Lung (tissue), 12 donors: ENCODE data around the gene PCNT. TPM values are rescaled to one million over a fixed set of nuclear protein-coding genes. Genes with fewer than 3 reads are reported as not detected.

ENCODE experiments used
- ATAC-seq: fragments of 200-7000 bp; cut with Tn5 transposase; one replicate; pipeline ENCODE4 v1.9.1; 2020; ENCODE audit warnings: moderate number of reproducible peaks; ENCODE audit not compliant: insufficient read depth, low FRiP score
- DNase-seq, 3 donors: peaks; one replicate each; pipeline ENCODE4 v3.0.0-alpha.2; 2013 to 2017
- H3K27ac ChIP-seq, 2 donors: one replicate each; pipeline ENCODE4 v1.5.1; 2013; ENCODE audit warnings: mild to moderate bottlenecking in 2 of 2, moderate library complexity in 2 of 2, control low read depth in 1 of 2, inconsistent platforms in 1 of 2, low read depth in 1 of 2, low read length in 1 of 2
- H3K27me3 ChIP-seq, 3 donors: one replicate each; pipeline ENCODE4 v1.5.1; 2013; ENCODE audit warnings: low read length in 2 of 3; ENCODE audit not compliant: control insufficient read depth in 3 of 3, insufficient read depth in 3 of 3
- H3K36me3 ChIP-seq, 4 donors: one replicate each; pipeline ENCODE4 v1.5.1; 2013; ENCODE audit warnings: low read length in 4 of 4, mild to moderate bottlenecking in 1 of 4, moderate library complexity in 1 of 4; ENCODE audit not compliant: control insufficient read depth in 4 of 4, insufficient read depth in 4 of 4
- H3K4me1 ChIP-seq, 5 donors: one replicate each; pipeline ENCODE4 v1.5.1; 2013; ENCODE audit warnings: low read length in 5 of 5, mild to moderate bottlenecking in 2 of 5, moderate library complexity in 1 of 5; ENCODE audit not compliant: control insufficient read depth in 5 of 5, insufficient read depth in 5 of 5
- H3K4me3 ChIP-seq: one replicate; pipeline ENCODE4 v1.5.1; 2013; ENCODE audit warnings: mild to moderate bottlenecking, control low read depth, moderate library complexity
- H3K9ac ChIP-seq, 2 donors: one replicate each; pipeline ENCODE4 v1.5.1; 2013; ENCODE audit warnings: low read length in 2 of 2, control low read depth in 1 of 2; ENCODE audit not compliant: insufficient read depth in 1 of 2
- H3K9me3 ChIP-seq, 4 donors: one replicate each; pipeline ENCODE4 v1.5.1; 2013; ENCODE audit warnings: low read length in 3 of 4, mild to moderate bottlenecking in 1 of 4, moderate library complexity in 1 of 4; ENCODE audit not compliant: control insufficient read depth in 4 of 4, insufficient read depth in 3 of 4
- CTCF ChIP-seq: IDR thresholded peaks from 2 replicates; pipeline ENCODE4 v1.5.1; 2012; ENCODE audit warnings: mild to moderate bottlenecking; ENCODE audit errors: control extremely low read depth, extremely low read depth
- WGBS, 2 donors: extraction: QIAGEN DNeasy Blood & Tissue Kit; methylation state at CpG; one replicate each; pipeline ENCODE4 v1.1.7; 2013; 5-methylcytosine and 5-hydroxymethylcytosine counted together
- polyA plus RNA-seq, 2 donors: library from polyadenylated mRNA; stranded (reverse); fragments of 200-250 nt; gene quantifications; one replicate each; pipeline ENCODE4 v1.2.1, GENCODE V29; 2013
- total RNA-seq, 2 donors: library from RNA; depleted of rRNA in 1 of 2; stranded (reverse); fragments of >200 nt in 1 of 2; gene quantifications; one replicate each; pipeline ENCODE4 v1.2.1, GENCODE V29; 2014 to 2021
- donor health status: control.
- donor health status: control.
- donor health status: Bipolar disorder and iron deficiency.
- donor health status: healthy.
- donor health status: DM: yes; HTN: yes; CAD: no.

The PCNT gene
- total and polyA plus RNA-seq, 4 donors = 9.8 to 37.2 (median 18.5) TPM

- Histone ChIP-seq H3K9me3 (no peaks in the 10 kb centered on the region), H3K27ac (no peak overlapping the region), H3K9ac (no peak overlapping the region), H3K36me3 (peaks cover 2 to 33% (median 13%) of the 10 kb centered on the region in 4 donors), H3K27me3 (no peaks in the 10 kb centered on the region), H3K4me3 (no peak overlapping the region), H3K4me1 (peaks cover 0 to 2% (median 0%) of the 10 kb centered on the region in 5 donors)
- ATAC-seq = no peak
- TF ChIP-seq CTCF = no peak
- no peak for DNase-seq
- 98% methylated on average over 24 of the region's 24 CpGs for WGBS, 2 donors
Observed at GRCh38 chr21:46384556-46384955, 60.6 kb downstream of the PCNT start.

DNA sequence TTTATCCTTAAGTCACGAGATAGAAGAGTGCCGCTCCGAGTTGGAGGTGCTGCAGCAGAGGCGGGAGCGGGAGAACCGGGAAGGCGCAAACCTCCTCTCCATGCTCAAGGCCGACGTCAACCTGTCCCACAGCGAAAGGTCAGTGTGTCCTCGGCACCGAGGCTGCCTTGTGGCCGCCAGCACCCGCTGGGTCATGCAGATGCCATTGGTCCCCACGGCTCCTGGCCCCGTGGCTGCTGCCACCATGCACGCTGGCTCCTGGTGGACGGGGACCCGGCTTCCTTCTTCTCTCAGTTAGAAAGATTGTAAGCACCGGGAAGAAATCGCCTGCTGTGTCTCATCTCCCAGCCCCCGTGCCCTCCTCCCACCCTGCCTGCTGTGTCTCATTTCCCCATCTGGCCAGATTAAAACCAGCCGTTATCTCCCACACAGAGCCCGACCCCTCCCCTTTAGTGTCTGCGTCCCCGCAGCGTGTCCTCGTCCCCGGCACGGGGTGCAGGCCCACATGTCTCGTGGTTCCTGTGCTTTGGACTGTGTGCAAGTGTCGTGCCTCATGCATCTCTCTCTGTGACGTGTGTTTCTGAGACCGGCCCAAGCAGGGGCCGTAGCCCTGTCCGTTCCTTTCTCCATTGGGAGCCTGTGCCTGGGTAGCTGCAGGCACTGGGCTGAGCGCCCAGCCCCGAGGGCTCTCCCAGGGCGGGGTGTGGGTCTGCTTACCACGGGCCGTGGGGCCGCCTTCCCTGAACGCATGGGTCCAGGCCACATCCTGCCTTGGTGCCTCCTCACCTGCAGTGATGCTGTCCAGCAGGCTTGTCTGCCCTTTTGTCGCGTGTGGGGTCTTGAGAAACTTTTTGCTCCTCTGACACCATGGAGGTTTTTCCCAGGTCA, 62.1 kb downstream of the PCNT start:
- Histone ChIP-seq H3K9ac (no peak overlapping the region), H3K4me3 (no peak overlapping the region), H3K27ac (no peak overlapping the region), H3K4me1 (peaks cover 0 to 2% (median 0%) of the 10 kb centered on the region in 5 donors), H3K36me3 (peaks cover 2 to 35% (median 16%) of the 10 kb centered on the region in 4 donors), H3K27me3 (no peaks in the 10 kb centered on the region), H3K9me3 (no peaks in the 10 kb centered on the region)
- DNase-seq = peak in 2 of 3 donors; percentile 1 to 3
- ATAC-seq = no peak
- 91 to 92% methylated on average over 39 to 45 of the region's 45 CpGs for WGBS, 2 donors
- TF ChIP-seq CTCF = no peak

DNA sequence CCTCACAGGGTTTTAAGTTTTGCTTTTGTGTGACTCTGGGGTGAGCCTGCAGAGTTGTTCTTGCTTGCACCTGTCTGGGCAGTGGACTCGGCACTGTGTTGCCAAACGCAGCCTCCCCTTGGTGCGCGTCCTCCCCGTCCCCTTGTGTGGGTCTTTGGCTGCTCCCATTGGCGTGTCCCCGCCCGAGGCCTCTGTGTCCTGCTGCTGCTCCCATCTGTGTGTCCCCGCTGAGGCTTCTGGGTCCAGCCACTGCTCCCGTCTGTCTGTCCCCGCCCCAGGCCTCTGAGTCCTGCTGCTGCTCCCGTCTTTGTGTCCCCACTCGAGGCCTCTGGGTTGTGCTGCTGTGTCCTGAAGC, 62.8 kb downstream of the PCNT start:
- H3K36me3 ChIP-seq = peaks cover 0 to 38% (median 16%) of the 10 kb centered on the region in 4 donors

More for the DNA sequence above, 62.8 kb downstream of the PCNT start:
- no peak overlapping the region for H3K9ac ChIP-seq
- ATAC-seq (no peak), DNase-seq (no peak)
- H3K4me1 ChIP-seq = peaks cover 0 to 2% (median 0%) of the 10 kb centered on the region in 5 donors
- no peak overlapping the region for H3K4me3 ChIP-seq
- no peaks in the 10 kb centered on the region for H3K9me3 ChIP-seq
- 95 to 97% methylated on average over 13 of the region's 13 CpGs for WGBS, 2 donors
- H3K27me3 ChIP-seq = no peaks in the 10 kb centered on the region
- TF ChIP-seq CTCF = no peak
- no peak overlapping the region for H3K27ac ChIP-seq
